ENCODE data around the gene UNC5C.

DNA sequence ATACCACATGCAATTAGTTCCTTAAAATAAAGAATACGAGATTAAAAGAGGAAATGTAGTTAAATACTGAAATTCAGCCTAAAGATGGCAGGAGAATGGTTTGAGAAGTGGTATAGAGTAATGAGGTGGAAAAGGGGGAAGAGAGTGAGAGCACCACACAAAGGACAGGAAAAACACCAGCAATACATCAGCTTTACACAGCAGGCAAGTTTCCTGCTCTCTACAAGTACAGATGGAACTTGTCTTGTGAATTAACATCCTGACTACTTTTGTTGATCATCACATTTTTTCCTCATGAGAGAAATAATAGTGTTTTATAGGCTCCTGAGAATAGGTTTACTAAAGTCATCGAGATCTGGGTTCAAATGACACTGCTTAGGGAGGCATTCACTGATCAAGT lies 2.9 kb upstream of the UNC5C start:
- no peak for TF ChIP-seq POLR2A (IDR thresholded peaks at IDR 0.05; ENCODE audit: control extremely low read depth in 1 of 2, low read depth in 2 of 2, low read length in 2 of 2)
- no peak for TF ChIP-seq TCF12 (IDR thresholded peaks at IDR 0.05; ENCODE audit: low read depth, low read length)
- TF ChIP-seq, protein P1, sequence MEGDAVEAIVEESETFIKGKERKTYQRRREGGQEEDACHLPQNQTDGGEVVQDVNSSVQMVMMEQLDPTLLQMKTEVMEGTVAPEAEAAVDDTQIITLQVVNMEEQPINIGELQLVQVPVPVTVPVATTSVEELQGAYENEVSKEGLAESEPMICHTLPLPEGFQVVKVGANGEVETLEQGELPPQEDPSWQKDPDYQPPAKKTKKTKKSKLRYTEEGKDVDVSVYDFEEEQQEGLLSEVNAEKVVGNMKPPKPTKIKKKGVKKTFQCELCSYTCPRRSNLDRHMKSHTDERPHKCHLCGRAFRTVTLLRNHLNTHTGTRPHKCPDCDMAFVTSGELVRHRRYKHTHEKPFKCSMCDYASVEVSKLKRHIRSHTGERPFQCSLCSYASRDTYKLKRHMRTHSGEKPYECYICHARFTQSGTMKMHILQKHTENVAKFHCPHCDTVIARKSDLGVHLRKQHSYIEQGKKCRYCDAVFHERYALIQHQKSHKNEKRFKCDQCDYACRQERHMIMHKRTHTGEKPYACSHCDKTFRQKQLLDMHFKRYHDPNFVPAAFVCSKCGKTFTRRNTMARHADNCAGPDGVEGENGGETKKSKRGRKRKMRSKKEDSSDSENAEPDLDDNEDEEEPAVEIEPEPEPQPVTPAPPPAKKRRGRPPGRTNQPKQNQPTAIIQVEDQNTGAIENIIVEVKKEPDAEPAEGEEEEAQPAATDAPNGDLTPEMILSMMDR (IDR thresholded peaks at IDR 0.05; ENCODE audit: control extremely low read depth in 1 of 3, insufficient read depth in 1 of 3, low read depth in 1 of 3, low read length in 3 of 3) = no peak
- TF ChIP-seq MAFK (IDR thresholded peaks at IDR 0.05; ENCODE audit: low read depth, low read length) = no peak
- no peak for TF ChIP-seq SIN3A (conservative IDR thresholded peaks at IDR 0.05 in 1 of 2, IDR thresholded peaks at IDR 0.05 in 1 of 2; ENCODE audit: low read depth in 1 of 2, low read length in 2 of 2)
- TF ChIP-seq TEAD4 (IDR thresholded peaks at IDR 0.05; ENCODE audit: low read depth, low read length) = no peak
- no peak for TF ChIP-seq EGR1 (IDR thresholded peaks at IDR 0.05; ENCODE audit: borderline replicate concordance, low read depth, low read length)
